PC-3 (cell line): Measurements from ENCODE around the gene FN1.

Experiments
- EZH2 ChIP-seq: fragments of 300-600 bp; sonication (generic); IDR thresholded peaks from one replicate; pipeline ENCODE4 v1.6.1; 2017; ENCODE audit warnings: antibody characterized with exemption, mild to moderate bottlenecking, low read length; ENCODE audit not compliant: unreplicated experiment
- EZH2phosphoT487 ChIP-seq: fragments of 300-600 bp; sonication (generic); IDR thresholded peaks from 2 replicates; pipeline ENCODE4 v1.6.1; 2018; ENCODE audit warnings: mild to moderate bottlenecking, antibody characterized with exemption, low read length, borderline replicate concordance
- TF ChIP-seq, protein P1 (sequence below): fragments of 300-600 bp; sonication (generic); conservative IDR thresholded peaks from 2 replicates; pipeline ENCODE4 v1.5.1; 2017; ENCODE audit warnings: antibody characterized with exemption, low read depth, mild to moderate bottlenecking, low read length

DNA sequence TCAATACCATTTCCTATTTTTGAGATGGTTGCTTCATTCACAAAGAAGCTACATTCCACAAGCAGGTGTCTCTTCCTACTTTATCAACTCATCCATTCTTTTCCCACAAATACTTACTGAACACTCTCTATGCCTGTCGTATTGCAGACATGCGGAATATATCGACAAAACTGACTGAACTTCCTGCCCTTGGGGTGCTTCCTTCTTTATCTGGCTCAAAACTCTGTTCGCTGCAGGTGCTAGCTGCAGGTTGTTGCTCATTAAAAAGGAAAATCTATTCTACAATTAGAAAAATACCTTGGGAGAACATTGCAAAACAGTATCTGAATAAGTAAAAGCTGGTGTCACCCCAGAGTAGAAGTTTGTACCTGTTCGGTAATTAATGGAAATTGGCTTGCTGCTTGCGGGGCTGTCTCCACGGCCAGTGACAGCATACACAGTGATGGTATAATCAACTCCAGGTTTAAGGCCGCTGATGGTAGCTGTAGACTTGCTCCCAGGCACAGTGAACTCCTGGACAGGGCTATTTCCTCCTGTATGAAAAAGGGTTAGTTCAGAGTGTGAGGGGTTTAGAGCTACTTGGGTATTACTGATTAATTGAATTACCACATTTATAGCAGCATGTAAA, 52.1 kb downstream of the FN1 start:
- TF ChIP-seq, protein P1, sequence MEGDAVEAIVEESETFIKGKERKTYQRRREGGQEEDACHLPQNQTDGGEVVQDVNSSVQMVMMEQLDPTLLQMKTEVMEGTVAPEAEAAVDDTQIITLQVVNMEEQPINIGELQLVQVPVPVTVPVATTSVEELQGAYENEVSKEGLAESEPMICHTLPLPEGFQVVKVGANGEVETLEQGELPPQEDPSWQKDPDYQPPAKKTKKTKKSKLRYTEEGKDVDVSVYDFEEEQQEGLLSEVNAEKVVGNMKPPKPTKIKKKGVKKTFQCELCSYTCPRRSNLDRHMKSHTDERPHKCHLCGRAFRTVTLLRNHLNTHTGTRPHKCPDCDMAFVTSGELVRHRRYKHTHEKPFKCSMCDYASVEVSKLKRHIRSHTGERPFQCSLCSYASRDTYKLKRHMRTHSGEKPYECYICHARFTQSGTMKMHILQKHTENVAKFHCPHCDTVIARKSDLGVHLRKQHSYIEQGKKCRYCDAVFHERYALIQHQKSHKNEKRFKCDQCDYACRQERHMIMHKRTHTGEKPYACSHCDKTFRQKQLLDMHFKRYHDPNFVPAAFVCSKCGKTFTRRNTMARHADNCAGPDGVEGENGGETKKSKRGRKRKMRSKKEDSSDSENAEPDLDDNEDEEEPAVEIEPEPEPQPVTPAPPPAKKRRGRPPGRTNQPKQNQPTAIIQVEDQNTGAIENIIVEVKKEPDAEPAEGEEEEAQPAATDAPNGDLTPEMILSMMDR: no peak
- TF ChIP-seq EZH2phosphoT487: no peak
- no peak for TF ChIP-seq EZH2
